K562 (cell line): ENCODE results near the gene RNF43. TPM values are rescaled to one million over a fixed set of nuclear protein-coding genes. Genes with fewer than 3 reads are reported as not detected.

ENCODE experiments used
- ATAC-seq: fragments of 200-7000 bp; cut with Tn5 transposase; 3 replicates; pipeline ENCODE4 v1.9.1; 2020; ENCODE audit warnings: moderate library complexity
- BruUV-seq: library from RNA; stranded (reverse); fragments of 400-500 nt; replicated peaks from 2 replicates; lab custom pipeline; 2021; lab: Mats Ljungman, UMichigan
- CTCF ChIA-PET: fragments of 300-600 bp; formaldehyde crosslinking; extraction: SDS; loops from one replicate; lab custom pipeline; 2021; ENCODE audit warnings: low intra/inter-chr PET ratio; lab: Yijun Ruan, JAX
- POLR2A ChIA-PET: fragments of 300-600, 350-650 bp; sonication (Branson Sonifier 250); formaldehyde crosslinking; extraction: SDS; loops from one replicate; lab custom pipeline; 2021; ENCODE audit warnings: antibody characterized with exemption, inconsistent platforms; lab: Yijun Ruan, JAX
- DNase-seq, 4 experiments: peaks; one replicate each; pipeline versions ENCODE4 v3.0.0 to v3.0.0-alpha.2; 2011 to 2018; ENCODE audit warnings: low spot score in 3 of 4, mixed read lengths in 3 of 4; ENCODE audit errors: extremely low read depth in 1 of 4
- FAIRE-seq: peaks from 2 replicates; lab custom pipeline; 2011; peaks lifted over from hg19 to GRCh38; lab: Jason Lieb, UNC
- H2AFZ ChIP-seq: 2 replicates; pipeline ENCODE4 v1.6.0; 2011; ENCODE audit warnings: low read depth, low read length, control low read depth, inconsistent platforms
- H3K27ac ChIP-seq: fragments of 200-600 bp; 3 replicates; pipeline ENCODE4 v1.8.0; 2011; ENCODE audit warnings: low read depth, mild to moderate bottlenecking, control low read depth, inconsistent platforms, low read length, moderate library complexity, mixed read lengths; ENCODE audit errors: extremely low read depth
- H3K27me3 ChIP-seq, 2 experiments: fragments of 300-600 bp in 1 of 2; 2 replicates in 1 of 2; 3 replicates in 1 of 2; pipeline versions ENCODE4 v1.6.0 to v1.8.0; 2011; ENCODE audit warnings: inconsistent platforms in 2 of 2, low read length in 2 of 2, mild to moderate bottlenecking in 1 of 2, mixed read lengths in 1 of 2, moderate library complexity in 1 of 2; ENCODE audit not compliant: control insufficient read depth in 2 of 2, insufficient read depth in 2 of 2
- H3K36me3 ChIP-seq: fragments of 300-600 bp; 3 replicates; pipeline ENCODE4 v1.8.0; 2011; ENCODE audit warnings: mild to moderate bottlenecking, low read length, inconsistent platforms; ENCODE audit not compliant: control insufficient read depth, insufficient read depth
- H3K4me1 ChIP-seq, 2 experiments: fragments of 200-600 bp in 1 of 2; replicated peaks in 1 of 2; 2 replicates in 1 of 2; 3 replicates in 1 of 2; pipeline versions ENCODE4 v1.5.1 to v1.8.0; 2011; ENCODE audit warnings: inconsistent platforms in 2 of 2, low read length in 2 of 2, mild to moderate bottlenecking in 1 of 2, mixed read lengths in 1 of 2, moderate library complexity in 1 of 2; ENCODE audit not compliant: control insufficient read depth in 2 of 2, insufficient read depth in 2 of 2
- H3K4me2 ChIP-seq: 2 replicates; pipeline ENCODE4 v1.6.1; 2011; ENCODE audit warnings: low read length, control low read depth, inconsistent platforms, mixed read lengths; ENCODE audit not compliant: insufficient read depth
- H3K4me3 ChIP-seq: fragments of 200-600 bp; sonication (generic), shearing (Covaris generic); 2 replicates; pipeline ENCODE4 v1.5.1; 2016; ENCODE audit warnings: control low read depth, inconsistent platforms
- H3K79me2 ChIP-seq: fragments of 200-600 bp; 3 replicates; pipeline ENCODE4 v1.8.0; 2011; ENCODE audit warnings: low read length, inconsistent platforms; ENCODE audit not compliant: control insufficient read depth, insufficient read depth
- H3K9ac ChIP-seq, 2 experiments: 2 replicates each; pipeline versions ENCODE4 v1.6.0 to v1.6.1; 2011; ENCODE audit warnings: low read depth in 2 of 2, low read length in 2 of 2, control low read depth in 1 of 2, inconsistent platforms in 1 of 2, mild to moderate bottlenecking in 1 of 2, mixed read lengths in 1 of 2; ENCODE audit not compliant: insufficient read depth in 1 of 2
- H3K9me1 ChIP-seq: one replicate; pipeline ENCODE4 v1.6.0; 2011; ENCODE audit warnings: inconsistent platforms, mild to moderate bottlenecking, low read length, moderate library complexity; ENCODE audit not compliant: control insufficient read depth, insufficient read depth
- H3K9me3 ChIP-seq: replicated peaks from 2 replicates; pipeline ENCODE4 v1.5.1; 2011; ENCODE audit warnings: low read depth, low read length, inconsistent platforms; ENCODE audit not compliant: control insufficient read depth, insufficient read depth
- H4K20me1 ChIP-seq: replicated peaks from 2 replicates; pipeline ENCODE4 v1.6.1; 2011; ENCODE audit warnings: low read length, inconsistent platforms, mixed read lengths; ENCODE audit not compliant: control insufficient read depth, insufficient read depth
- ARID2 ChIP-seq: fragments of 450-650 bp; IDR thresholded peaks from 2 replicates; pipeline ENCODE4 v1.6.1; 2017; ENCODE audit warnings: antibody characterized with exemption, mild to moderate bottlenecking
- CREB3 ChIP-seq: fragments of 450-650 bp; conservative IDR thresholded peaks from 2 replicates; pipeline ENCODE4 v1.6.1; 2016; ENCODE audit warnings: missing genetic modification characterization, low read depth, mild to moderate bottlenecking, missing compliant biosample characterization, moderate library complexity
- GATA2 ChIP-seq: sonication (generic); formaldehyde crosslinking; IDR thresholded peaks from 2 replicates; pipeline ENCODE4 v1.4.0; 2020; ENCODE audit warnings: mild to moderate bottlenecking, missing genetic modification reagents
- IRF1 ChIP-seq: sonication (generic); formaldehyde crosslinking; IDR thresholded peaks from 2 replicates; pipeline ENCODE4 v1.8.0; 2022; ENCODE audit warnings: missing genetic modification reagents, mild to moderate bottlenecking, borderline replicate concordance
- MAZ ChIP-seq, 2 experiments: fragments of 450-650 bp in 1 of 2; sonication (generic) in 1 of 2; formaldehyde crosslinking; IDR thresholded peaks in 1 of 2; conservative IDR thresholded peaks in 1 of 2; 2 replicates each; pipeline versions ENCODE4 v1.4.0 to v1.5.0; 2020; ENCODE audit warnings: mild to moderate bottlenecking in 1 of 2, missing genetic modification reagents in 1 of 2
- OTX1 ChIP-seq: fragments of 450-650 bp; formaldehyde crosslinking; IDR thresholded peaks from 2 replicates; pipeline ENCODE4 v1.4.0; 2022; ENCODE audit warnings: mild to moderate bottlenecking
- RUNX1 ChIP-seq: sonication (generic); IDR thresholded peaks from 2 replicates; pipeline ENCODE4 v1.6.1; 2016; ENCODE audit warnings: antibody characterized with exemption, low read depth
- SMC3 ChIP-seq: conservative IDR thresholded peaks from 2 replicates; pipeline ENCODE4 v1.6.1; 2011; ENCODE audit warnings: low read depth, low read length, improper control_type of control experiment; ENCODE audit not compliant: insufficient read depth
- THRAP3 ChIP-seq: fragments of 450-650 bp; IDR thresholded peaks from 2 replicates; pipeline ENCODE4 v1.6.1; 2016; ENCODE audit warnings: mild to moderate bottlenecking, inconsistent platforms, borderline replicate concordance
- XRCC5 ChIP-seq: fragments of 200-400 bp; formaldehyde crosslinking; IDR thresholded peaks from 2 replicates; pipeline ENCODE4 v1.6.1; 2017; ENCODE audit warnings: low read depth, mild to moderate bottlenecking, low read length
- ZFPM2 ChIP-seq: fragments of 250-450 bp; sonication (Bioruptor Pico); IDR thresholded peaks from 2 replicates; pipeline ENCODE4 v1.5.1; 2022; ENCODE audit warnings: mild to moderate bottlenecking
- ZNF12 ChIP-seq: sonication (generic); formaldehyde crosslinking; IDR thresholded peaks from 2 replicates; pipeline ENCODE4 v1.4.0; 2020; ENCODE audit warnings: mild to moderate bottlenecking, missing genetic modification reagents
- ZNF274 ChIP-seq: IDR thresholded peaks from 2 replicates; pipeline ENCODE4 v1.6.1; 2011; ENCODE audit warnings: low read depth, mild to moderate bottlenecking, low read length, moderate library complexity, borderline replicate concordance
- ZNF79 ChIP-seq: fragments of 250-450 bp; sonication (Bioruptor Pico); IDR thresholded peaks from 2 replicates; pipeline ENCODE4 v1.4.0; 2020; ENCODE audit warnings: low read depth, mild to moderate bottlenecking, moderate library complexity
- WGBS: fragments of 100-300 bp; shearing (Covaris generic); methylation state at CpG from one replicate; pipeline ENCODE4 v1.1.6; 2016; ENCODE audit warnings: low coverage, mixed read lengths; ENCODE audit not compliant: insufficient coverage; ENCODE audit errors: missing lambda C conversion rate; 5-methylcytosine and 5-hydroxymethylcytosine counted together
- in situ Hi-C: fragments of 300-500 bp; cut with MboI; formaldehyde crosslinking; loops from 4 replicates; pipeline ENCODE4 v1.15.0; 2018; ENCODE audit warnings: inconsistent platforms, mixed read lengths
- intact Hi-C: fragments of 100-400 bp; cut with micrococcal nuclease; formaldehyde crosslinking; loops from 2 replicates; pipeline ENCODE4 v1.14.2; 2022
- polyA plus RNA-seq, 8 experiments: library from polyadenylated mRNA; depleted of rRNA in 4 of 8; stranded (reverse) in 5 of 8; unstranded in 3 of 8; fragments of >200 nt; fragmentation: Nextera tagmentation in 2 of 8; fragmentation: Illumina TruSeq in 1 of 8; extraction: Ambion mirVana in 2 of 8; extraction: Trizol in 1 of 8; gene quantifications; 2 replicates each; pipeline versions ENCODE4 v1.2.1 to v1.2.3, GENCODE V29; 2011 to 2014; ENCODE audit warnings: inconsistent platforms in 1 of 8, missing spikeins in 1 of 8
- total RNA-seq, 7 experiments: library from RNA; depleted of rRNA in 6 of 7; stranded (reverse); fragments of >200 nt in 6 of 7; fragmentation: Illumina TruSeq in 2 of 7; extraction: Trizol in 2 of 7; gene quantifications; 2 replicates each; pipeline versions ENCODE4 v1.2.1 to v1.2.3, GENCODE V29; 2011 to 2021; ENCODE audit warnings: low replicate concordance in 1 of 7

Gene RNF43
- total and polyA plus RNA-seq, 9 of the 15 experiments (the other 6 are each of a cell fraction or from before 2014, with no cell fraction given) = 0.29 to 2.7 (median 1.4) TPM

- TF ChIP-seq CREB3 (tag) (no peak), THRAP3 (0 out of 2 replicates have a peak, but pooled peaks have one; percentile 15), GATA2 (CRISPR knock-in tag) (peak; percentile 41; the same call in 1 of the 2 replicates), ZNF79 (CRISPR knock-in tag) (no peak)
Measured at GRCh38 chr17:58388302-58389190, 28.8 kb downstream of the RNF43 start (continued).

- in situ Hi-C loops = no loop called here
- no peak overlapping the region for H3K4me3 ChIP-seq
- TF ChIP-seq MAZ (CRISPR knock-in tag; conservative IDR thresholded peaks at IDR 0.05 in 1 of 2, IDR thresholded peaks at IDR 0.05 in 1 of 2) (0 out of 4 replicates have a peak, but pooled peaks of 1 of the 2 experiments have one; percentile 1), SMC3 (no peak), ZNF274 (no peak), XRCC5 (no peak), OTX1 (CRISPR knock-in tag) (no peak), ZNF12 (no peak), CREB3 (tag) (no peak), ARID2 (no peak), RUNX1 (no peak), ZFPM2 (CRISPR knock-in tag) (no peak), IRF1 (CRISPR knock-in tag) (no peak)
Measured at GRCh38 chr17:58387834-58388233, 29.5 kb downstream of the RNF43 start.

More at GRCh38 chr17:58387834-58388233, 29.5 kb downstream of the RNF43 start:
- Histone ChIP-seq H3K36me3 (no peaks in the 10 kb centered on the region), H4K20me1 (no peaks in the 10 kb centered on the region), H3K9me1 (no peaks in the 10 kb centered on the region), H3K9ac (peak overlapping the region in 1 of 2 experiments; percentile 17; a peak in 1 of 4 replicates), H3K9me3 (no peaks in the 10 kb centered on the region; the same call in 1 of the 2 replicates), H2AFZ (peak overlapping the region; percentile 38), H3K27me3 (no peaks in the 10 kb centered on the region), H3K27ac (peak overlapping the region; percentile 64), H3K4me2 (peak overlapping the region; percentile 63), H3K4me1 (peaks cover 26 to 60% of the 10 kb centered on the region in 2 experiments), H3K79me2 (no peaks in the 10 kb centered on the region; the same call in 2 of the 3 replicates)
- no peak for FAIRE-seq
- ChIA-PET POLR2A (interaction anchor here (4.7 kb wide), 1 partner anchor 8 kb away, joined by 34 read pairs; no protein-coding TSS in a partner anchor), CTCF (no interaction called here)
- 6% methylated on average over 1 of the region's 1 CpG for WGBS
- intact Hi-C loops = loop anchor here (1.0 kb wide), 1 partner anchor 29 kb away; the partner anchor contains the start of gene RNF43
- DNase-seq = peak in 1 of 4 experiments; percentile 45
- no TSS peak for BruUV-seq
- ATAC-seq = peak; percentile 48
